ENCODE data around the gene TMEM52B. TPM values are rescaled to one million over a fixed set of nuclear protein-coding genes. Genes with fewer than 3 reads are reported as not detected.

The TMEM52B gene
- total RNA-seq, 4 donors from 2014 or later, result 0.17 to 1.6 TPM; not detected in 2

- H3K27me3 ChIP-seq, result no peaks in the 10 kb centered on the region
- H3K4me1 ChIP-seq, result peaks cover under 1 to 6% (median 5%) of the 10 kb centered on the region in 4 donors
- H3K36me3 ChIP-seq, result peaks cover 27 to 32% (median 30%) of the 10 kb centered on the region in 4 donors
- H3K4me3 ChIP-seq, result no peak overlapping the region
- H3K27ac ChIP-seq (replicated peaks in 1 of 4), result no peak overlapping the region
- intact Hi-C loops (cut with DNase I), result no loop called here
- TF ChIP-seq POLR2A (IDR thresholded peaks at IDR 0.05; ENCODE audit: low read depth) (no peak), CTCF (IDR thresholded peaks at IDR 0.05) (no peak), EP300 (IDR thresholded peaks at IDR 0.05) (no peak), POLR2AphosphoS5 (IDR thresholded peaks at IDR 0.05) (no peak)
- no peaks in the 10 kb centered on the region for H3K9me3 ChIP-seq
- DNase-seq (ENCODE audit: extremely low spot score), result no peak
- WGBS, result 88% methylated on average over 1 of the region's 1 CpG
These were observed 47.9 kb downstream of the TMEM52B start for GRCh38 chr12:10226731-10227130.

GRCh38 chr12:10227648-10228047 is 48.8 kb downstream of the TMEM52B start:
- Histone ChIP-seq H3K9me3 (no peaks in the 10 kb centered on the region), H3K36me3 (peaks cover 18 to 29% (median 21%) of the 10 kb centered on the region in 4 donors), H3K27me3 (no peaks in the 10 kb centered on the region), H3K4me3 (no peak overlapping the region), H3K4me1 (peaks cover 0 to 6% (median 5%) of the 10 kb centered on the region in 4 donors), H3K27ac (replicated peaks in 1 of 4) (no peak overlapping the region)
- no peak for DNase-seq (ENCODE audit: extremely low spot score)
- intact Hi-C loops (cut with DNase I), result no loop called here
- TF ChIP-seq EP300 (IDR thresholded peaks at IDR 0.05) (no peak), POLR2A (IDR thresholded peaks at IDR 0.05; ENCODE audit: low read depth) (no peak), CTCF (IDR thresholded peaks at IDR 0.05) (no peak), POLR2AphosphoS5 (IDR thresholded peaks at IDR 0.05) (no peak)
- WGBS, result 82% methylated on average over 1 of the region's 1 CpG

- H3K27me3 ChIP-seq, result no peaks in the 10 kb centered on the region
- TF ChIP-seq EP300 (IDR thresholded peaks at IDR 0.05) (no peak), POLR2A (IDR thresholded peaks at IDR 0.05; ENCODE audit: low read depth) (no peak), POLR2AphosphoS5 (IDR thresholded peaks at IDR 0.05) (no peak), CTCF (IDR thresholded peaks at IDR 0.05) (no peak)
- H3K9me3 ChIP-seq, result no peaks in the 10 kb centered on the region
- DNase-seq (ENCODE audit: extremely low spot score), result no peak
- intact Hi-C loops (cut with DNase I), result no loop called here
- no peaks in the 10 kb centered on the region for H3K4me1 ChIP-seq
- no peak overlapping the region for H3K27ac ChIP-seq (replicated peaks in 1 of 4)
- H3K4me3 ChIP-seq, result no peak overlapping the region
- peaks cover 0 to 12% (median 0%) of the 10 kb centered on the region in 4 donors for H3K36me3 ChIP-seq
These were observed 55.7 kb downstream of the TMEM52B start for GRCh38 chr12:10234562-10234961.

- no peak for TF ChIP-seq POLR2AphosphoS5 (IDR thresholded peaks at IDR 0.05)
- peak; percentile 81 to 84 (median 84) for TF ChIP-seq CTCF (IDR thresholded peaks at IDR 0.05)
- no peak for TF ChIP-seq POLR2A (IDR thresholded peaks at IDR 0.05; ENCODE audit: low read depth)
- TF ChIP-seq EP300 (IDR thresholded peaks at IDR 0.05), result no peak
- no peak overlapping the region for H3K27ac ChIP-seq (replicated peaks in 1 of 4)
- H3K36me3 ChIP-seq, result peaks cover 0 to 24% (median 0%) of the 10 kb centered on the region in 4 donors
- no peaks in the 10 kb centered on the region for H3K27me3 ChIP-seq
- no peaks in the 10 kb centered on the region for H3K4me1 ChIP-seq
- DNase-seq (ENCODE audit: extremely low spot score), result no peak
- no peaks in the 10 kb centered on the region for H3K9me3 ChIP-seq
- no peak overlapping the region for H3K4me3 ChIP-seq
- intact Hi-C loops (cut with DNase I), result loop anchor here (2.0 kb wide), 1 partner anchor 325 kb away; no protein-coding TSS in a partner anchor
- WGBS, result 59% methylated on average over 4 of the region's 4 CpGs
These were observed 57.2 kb downstream of the TMEM52B start for GRCh38 chr12:10235761-10236631.

Data from esophagus muscularis mucosa (tissue), 4 donors.